NCI-H1092 treated with DMSO at 0.1 percent for 48 hours (cell line): Measurements from ENCODE around the gene ANKRD44.

Experiments
- DNase-seq: peaks from one replicate; lab custom pipeline; 2025; lab: John Stamatoyannopoulos, UW

Gene ANKRD44

DNA sequence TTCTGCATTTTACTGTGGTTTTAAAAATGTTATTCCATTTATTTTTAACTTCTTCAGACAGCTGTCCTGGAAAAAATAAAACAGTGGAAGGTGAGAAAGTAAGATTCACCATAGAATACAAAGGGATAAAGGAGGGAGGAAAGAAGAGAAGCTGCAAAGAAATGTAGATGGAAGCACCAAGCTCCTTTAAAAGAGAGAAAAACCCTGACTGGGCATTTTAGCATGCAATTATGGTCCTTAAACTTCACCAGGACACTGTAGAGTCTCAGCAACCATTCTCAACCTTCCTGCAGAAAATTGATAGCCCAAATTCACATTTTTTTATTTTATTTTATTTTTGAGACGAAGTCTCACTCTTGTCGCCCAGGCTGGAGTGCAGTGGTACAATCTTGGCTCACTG, 11.6 kb upstream of the ANKRD44 start:
- no peak for DNase-seq

DNA sequence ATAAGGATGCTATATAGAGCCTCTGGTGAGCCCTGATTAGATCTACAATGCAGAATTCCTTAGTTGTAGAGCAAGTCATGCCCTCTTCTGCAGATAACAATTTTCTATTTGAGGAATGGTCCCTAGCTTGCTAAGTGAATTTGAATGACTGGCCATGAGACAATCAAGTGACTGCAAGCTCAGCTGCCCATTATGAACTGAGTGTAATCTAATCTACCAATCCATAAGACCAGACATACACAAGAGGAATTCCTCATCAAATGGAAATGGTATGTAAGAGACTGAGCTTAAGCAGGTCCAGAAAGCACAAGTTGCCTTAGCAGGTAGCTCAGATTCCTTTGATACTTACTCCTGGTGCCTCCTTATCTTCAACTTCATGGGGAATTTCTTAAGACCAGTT, 4.8 kb upstream of the ANKRD44 start:
- DNase-seq: no peak

DNA sequence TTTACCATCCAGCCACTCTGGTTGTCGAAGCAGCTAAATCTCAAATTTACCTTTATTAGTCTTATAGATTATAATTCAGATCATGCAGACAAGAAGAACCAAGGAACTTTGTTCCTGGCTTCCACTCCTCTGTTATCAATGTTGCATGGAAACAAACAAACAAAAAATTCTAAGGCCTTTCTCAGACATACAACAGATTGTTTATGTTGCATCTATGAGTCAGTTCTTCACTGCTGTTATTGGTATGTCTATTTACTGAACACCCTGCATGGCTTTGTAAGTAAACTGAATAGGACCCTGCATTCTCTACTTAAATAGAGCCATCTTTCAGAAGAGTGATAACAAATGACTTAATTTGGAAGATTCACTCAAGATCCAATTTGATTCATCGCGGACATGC, 1.6 kb upstream of the ANKRD44 start:
- DNase-seq: no peak

DNA sequence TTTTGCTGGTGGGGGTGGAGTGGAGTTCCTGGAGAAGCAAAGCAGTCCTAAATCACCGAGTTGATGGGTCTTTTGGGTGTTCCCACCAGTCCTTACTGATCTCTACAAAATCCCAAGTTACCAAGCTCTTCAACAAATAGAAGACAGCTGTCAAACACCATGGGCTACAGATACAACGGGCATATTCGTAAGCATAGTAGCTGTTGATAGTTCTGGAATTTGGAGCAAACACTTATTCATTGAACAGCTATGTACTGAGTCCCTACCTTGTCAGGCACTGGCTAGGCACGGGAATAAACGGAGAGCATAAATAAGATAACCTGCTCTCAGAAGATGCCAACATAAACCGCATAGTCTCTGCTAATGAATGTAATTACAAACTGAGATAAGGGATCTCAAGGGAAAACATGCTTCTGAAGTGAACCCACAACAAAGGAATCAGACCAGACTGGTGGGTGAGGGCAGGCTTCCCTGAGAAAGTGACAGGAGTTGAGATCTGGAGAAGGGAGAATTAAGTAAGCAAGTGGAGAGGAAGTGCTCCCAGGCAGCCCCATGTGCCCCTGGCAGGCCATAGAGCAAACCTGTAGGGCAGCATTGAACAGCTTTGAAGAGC, 947 bp upstream of the ANKRD44 start:
- no peak for DNase-seq

DNA sequence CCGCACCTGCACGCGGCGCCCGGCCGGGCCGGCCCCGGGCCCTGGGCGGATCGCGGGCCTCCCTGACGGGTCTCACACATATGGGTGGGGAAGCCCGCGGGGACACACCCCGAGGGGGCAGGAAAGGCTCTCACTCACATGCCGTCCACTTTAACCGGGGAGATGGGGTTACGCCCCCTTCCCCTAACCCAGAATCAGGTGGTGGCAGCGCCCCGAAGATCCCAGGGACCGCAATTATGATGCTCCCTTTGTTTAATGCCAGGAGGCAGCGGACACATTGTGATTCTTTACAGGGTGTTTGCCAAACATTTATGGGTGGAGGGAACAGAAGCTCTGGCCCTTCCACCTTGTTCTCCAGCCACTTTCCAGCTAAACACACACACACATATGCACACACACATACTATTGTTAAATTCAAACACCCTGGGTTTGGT, 424 bp upstream of the ANKRD44 start:
- DNase-seq: no peak

DNA sequence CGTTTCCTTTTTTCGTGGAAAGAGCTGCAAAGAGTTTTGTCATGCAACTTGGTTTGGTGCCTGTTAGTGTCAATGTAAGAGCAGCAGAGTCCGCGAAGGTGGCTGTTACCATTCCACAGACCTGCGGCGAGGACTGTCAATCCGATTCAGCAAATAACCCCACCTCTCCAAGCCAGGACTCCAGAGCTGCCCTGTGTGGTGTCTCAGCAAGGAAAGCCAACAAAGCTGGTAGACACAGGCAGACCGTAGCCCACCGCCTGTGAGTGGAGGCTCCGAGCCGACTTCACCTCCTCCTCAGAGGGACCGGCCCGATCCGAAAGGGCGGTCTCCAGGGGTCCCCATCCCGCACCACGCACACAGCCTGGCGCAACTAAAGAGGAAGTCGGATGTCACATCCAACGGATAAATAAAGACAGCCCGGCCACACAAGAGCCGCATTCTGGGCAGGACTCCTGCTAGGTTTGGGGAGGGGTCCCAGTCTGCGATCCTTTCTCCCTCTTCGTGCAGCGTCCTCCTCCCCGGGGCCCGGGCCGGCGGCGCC, 819 bp downstream of the ANKRD44 start:
- DNase-seq: peak; percentile 19

DNA sequence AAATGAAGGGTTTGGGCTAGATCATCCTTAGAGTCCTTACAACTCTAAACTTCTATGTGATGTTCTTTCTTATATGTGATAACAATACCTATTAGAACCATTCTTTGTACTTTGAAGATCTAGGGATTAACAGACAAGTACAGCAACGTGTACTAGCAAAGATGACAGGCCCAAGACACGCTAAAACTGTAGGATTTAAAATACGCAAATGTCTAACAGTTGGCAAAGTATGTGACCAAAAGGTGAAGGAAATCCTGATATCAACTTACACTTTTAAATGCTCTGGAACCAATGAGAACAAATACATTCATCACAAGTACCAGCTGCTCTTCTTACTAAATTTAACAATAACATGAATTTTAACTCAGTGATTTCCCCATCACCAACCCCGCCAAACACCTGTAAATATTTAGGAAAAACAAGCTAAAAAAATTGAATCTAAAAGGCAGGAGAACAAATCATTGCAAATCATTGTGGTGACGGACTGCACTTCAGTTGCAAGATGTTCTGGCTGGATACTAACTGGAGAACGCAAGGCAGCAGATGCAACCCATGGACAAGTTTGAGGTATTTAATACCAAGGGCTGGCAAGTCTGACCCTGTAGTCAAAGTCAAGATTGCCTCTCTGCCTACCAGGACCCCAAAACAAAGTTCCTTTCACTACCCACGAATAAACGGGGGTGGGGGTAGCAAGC, 1.4 kb downstream of the ANKRD44 start:
- no peak for DNase-seq

DNA sequence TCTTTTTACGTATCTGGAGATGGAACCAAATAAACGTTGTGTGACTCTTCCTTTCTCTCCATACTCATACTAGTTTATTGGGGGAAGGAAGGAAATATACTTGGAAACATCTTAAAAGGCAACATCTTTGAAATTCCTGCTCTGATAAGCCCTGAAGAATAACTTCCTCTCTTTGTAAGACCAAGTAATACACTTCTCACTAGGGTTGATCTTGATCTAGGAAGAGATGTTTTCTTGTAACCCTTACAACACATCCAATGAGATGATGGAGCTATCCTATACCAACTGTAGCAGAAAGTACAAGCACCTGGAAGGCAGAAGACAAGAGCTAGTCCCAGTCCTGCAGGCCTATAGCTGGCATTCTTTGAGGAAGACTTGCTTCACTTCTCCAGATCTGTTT, 2.0 kb downstream of the ANKRD44 start:
- no peak for DNase-seq

DNA sequence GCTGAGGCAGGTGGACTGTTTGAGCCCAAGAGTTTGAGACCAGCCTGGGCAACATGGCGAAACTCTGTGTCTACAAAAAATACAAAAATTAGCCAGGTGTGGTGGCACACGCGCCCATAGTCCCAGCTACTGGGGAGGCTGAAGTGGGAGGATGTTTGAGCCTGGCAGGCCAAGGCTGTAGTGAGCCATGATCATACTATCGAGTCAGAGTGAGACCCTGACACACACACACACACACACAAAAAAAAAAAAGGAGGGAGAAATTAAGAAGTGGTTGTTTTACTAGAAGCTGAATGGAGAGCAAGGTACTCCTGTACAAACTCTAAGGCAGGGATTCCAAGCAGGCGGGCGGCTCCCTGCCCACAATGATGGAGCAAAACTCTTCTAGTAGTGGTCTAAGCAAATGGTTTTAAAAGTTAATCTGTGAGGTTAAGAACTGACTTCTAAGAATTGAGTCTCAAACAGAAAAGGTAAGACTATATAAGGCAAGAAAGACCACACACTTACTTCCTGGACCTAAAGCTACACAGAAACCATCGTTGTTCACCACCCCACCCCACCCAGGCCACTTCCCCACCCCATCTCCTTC, 2.6 kb downstream of the ANKRD44 start:
- no peak for DNase-seq

DNA sequence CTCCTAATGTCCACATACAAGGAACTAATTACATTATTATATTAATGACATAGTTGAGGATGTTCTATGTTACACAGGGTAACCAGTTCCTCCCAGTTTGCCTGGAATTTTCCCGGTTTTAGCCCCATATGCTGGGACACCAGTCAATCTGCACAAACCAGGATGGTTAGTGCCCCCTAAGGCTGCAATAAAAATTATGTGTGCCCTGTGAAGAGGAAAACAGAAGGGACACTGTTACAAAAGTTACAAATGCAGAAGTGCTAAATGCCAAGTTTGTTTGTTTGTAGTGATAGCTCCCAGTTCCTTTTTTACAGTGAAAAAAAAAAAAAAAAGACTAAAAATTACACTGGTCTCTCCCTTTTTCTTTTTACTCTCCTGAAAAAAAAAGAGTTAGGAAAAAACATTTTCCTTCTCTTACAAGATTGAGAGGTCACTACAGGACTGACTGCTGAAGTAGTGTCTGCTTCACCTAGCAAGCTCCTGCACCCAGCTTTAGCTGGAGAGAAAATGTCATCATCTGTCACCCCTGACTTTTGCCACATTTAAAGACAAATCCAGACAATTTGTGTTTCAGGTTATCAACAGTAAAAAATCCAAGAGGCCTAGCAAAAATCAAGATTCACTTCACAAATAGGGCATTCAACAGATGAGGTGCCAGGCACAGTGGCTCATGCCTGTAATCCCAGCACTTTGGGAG, 3.2 kb downstream of the ANKRD44 start:
- DNase-seq: no peak

DNA sequence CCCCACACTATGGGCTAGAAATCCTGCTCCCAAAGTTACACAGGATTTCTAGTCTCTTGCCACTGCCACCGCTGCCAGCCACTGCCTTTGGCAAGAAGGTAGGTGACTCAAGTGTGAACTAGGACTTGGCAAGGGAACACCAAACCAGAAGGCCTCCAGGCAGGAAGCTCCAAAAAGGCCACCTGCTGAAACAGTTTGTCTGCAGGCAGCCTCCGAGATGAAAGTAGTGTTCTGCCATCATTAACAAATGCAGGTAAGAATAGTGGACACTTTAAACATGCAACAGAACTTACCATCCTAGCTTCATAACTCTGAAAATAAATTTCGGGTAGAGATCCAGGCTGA, 3.9 kb downstream of the ANKRD44 start:
- DNase-seq: no peak

DNA sequence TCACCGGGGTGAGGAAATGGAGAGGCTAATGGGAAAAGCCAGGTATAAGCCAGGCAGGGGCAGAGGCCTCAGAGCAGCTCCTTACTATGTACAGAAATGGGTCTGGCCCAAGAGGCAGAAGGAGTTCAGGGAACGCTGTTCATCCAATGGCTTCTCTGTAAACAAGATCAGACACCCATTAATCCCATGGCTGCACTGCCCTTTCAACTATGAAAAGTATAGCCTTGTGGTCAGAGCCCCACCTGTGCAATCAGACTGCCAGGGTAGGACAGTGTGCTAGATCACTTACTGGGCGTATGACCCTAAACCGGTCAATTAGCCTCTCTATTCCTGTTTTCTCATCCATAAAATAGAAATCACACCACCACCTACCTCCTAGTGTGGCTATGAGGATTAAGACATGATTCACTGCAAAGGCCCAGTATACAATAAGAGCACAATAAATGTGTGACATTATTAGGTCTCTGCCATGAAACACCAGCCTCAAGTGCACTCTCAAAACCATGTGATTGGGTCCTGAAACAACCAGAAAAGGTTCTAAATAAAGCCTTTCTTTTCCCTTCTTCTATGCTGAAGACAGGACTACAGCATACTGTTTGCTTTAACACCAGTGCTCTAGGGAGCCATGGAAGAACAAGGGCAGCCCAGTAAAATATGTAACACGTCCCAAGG, 4.4 kb downstream of the ANKRD44 start:
- DNase-seq: no peak

DNA sequence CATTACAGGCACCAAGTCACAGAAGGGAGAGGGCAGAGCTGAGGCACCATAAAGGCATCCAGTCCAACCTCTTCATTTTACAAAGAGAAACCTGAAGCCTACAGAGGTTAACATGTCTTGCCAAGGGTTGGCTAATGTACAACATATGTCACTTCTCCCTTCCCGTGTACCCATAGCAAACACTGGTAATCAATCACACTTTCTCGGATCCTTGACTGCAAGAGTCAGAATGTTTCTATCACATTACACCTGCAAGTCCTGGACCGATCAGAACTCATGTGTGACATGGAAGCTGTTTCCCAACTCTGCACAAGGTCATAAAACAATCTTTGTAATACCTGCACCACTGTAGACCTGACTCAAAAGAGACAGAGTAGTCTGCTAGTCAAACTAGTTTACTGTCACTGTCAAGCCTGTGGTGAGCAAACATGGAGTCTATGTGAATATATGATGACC, 6.0 kb downstream of the ANKRD44 start:
- no peak for DNase-seq

DNA sequence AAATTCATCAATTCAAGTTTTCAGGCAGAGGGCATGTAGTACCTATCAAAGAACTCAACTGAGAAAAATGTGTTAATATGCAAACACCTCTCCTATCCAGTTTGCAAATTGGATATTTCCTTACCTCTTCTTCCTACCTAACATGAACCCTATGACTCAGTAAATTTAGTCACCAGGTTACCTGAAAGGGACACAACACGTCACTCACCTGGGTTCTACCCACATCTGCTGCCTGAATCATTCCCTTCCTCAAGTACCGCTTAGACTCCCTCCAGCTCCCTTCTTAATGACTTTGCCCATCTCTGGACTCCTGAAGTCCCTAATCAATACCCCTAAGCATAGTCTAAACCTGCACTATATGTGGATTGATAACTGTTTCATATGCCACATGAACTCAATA, 10.4 kb downstream of the ANKRD44 start:
- no peak for DNase-seq

DNA sequence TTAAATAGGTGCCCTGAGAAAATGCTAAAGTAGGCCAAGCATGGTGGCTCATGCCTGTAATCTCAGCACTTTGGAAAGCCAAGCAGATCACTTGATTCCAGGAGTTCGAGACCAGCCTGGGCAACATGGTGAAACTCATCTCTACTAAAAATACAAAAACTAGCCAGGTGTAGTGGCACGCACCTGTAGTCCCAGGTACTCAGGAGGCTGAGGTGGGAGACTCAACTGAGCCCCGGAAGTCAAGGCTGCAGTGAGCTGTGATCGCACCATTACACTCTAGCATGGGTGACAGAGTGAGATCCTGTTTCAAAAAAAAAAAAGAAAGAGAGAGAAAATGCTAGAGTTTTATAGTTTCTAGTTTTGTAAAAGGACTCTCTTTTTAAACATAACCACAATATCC, 12.0 kb downstream of the ANKRD44 start:
- no peak for DNase-seq

DNA sequence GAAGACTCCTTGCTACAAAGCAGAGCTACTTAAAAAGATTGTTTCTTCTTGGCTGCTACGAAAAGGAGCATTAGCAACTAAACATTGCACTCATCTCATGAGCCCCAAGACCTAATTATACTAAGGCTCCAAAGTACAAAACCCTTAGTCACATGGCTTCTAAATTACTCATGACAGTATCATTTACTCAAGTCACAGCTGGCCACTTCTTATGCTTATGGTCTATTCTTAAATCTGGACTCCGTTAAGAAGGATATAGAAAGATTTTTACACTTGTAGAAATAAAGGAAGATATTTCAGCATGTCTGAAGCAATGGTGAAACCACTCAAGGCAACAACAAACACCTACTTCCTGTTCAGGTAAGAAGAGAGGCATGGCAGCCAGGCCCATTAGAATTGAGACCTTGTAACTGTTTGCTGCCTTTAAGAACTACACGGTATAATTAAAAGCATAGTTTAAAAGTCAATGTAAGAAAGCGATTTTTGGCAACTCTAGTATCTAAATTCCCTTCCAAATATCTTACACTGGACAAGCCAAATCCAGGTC, 12.7 kb downstream of the ANKRD44 start:
- no peak for DNase-seq

DNA sequence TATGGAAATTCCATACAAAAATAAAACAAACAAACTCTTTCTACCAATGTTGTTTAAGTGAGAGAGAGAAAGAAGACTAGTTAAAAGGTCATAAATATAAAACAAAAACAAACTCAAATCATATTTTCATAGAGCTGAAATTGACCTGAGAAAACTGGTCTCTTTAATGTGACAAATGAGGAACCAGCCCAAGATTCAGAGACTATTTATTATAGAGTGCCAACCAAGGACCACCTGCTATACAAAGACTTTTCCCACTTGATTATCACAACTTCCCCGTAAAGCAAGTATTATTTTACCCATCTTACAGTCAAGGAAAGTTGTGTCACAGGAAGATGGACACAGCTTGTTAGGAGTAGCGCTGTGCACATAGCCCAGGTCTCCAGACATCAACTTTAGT, 13.3 kb downstream of the ANKRD44 start:
- DNase-seq: no peak

DNA sequence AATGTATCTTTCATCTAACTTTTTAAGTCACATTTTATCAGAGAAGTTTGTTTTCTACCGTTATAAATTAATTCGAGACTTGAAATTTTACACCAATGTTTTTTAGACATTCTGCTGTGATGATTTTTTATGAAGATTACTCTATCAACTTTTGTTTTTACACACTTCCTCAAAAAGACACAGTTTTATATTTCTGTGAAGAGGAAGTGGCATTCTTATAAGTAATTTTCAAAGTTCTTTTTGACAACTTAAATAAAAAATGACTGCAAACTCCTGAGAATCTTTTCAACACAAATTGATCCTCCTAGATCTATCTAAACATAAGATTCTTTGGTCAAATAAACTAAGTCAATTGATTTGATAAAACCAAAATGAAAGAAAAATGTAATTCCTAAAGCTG, 13.7 kb downstream of the ANKRD44 start:
- no peak for DNase-seq

DNA sequence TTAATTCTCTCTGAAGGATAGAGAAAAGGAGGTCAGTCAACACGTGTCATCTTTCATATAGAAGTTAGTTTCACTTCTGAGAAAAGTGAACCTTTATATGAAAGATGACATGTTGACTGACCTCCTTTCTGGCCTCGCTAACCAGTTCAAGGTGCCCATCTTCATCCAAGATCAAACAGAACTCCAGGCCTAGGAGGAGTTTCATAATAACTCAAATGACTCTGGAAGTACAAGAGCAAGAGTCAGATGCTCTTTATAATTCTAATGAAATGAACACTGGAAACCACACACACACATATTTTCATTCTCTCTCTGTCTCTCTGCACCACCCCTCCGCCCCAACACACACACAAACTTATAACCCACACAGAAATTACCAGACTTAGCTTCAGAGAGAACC, 16.3 kb downstream of the ANKRD44 start:
- no peak for DNase-seq

DNA sequence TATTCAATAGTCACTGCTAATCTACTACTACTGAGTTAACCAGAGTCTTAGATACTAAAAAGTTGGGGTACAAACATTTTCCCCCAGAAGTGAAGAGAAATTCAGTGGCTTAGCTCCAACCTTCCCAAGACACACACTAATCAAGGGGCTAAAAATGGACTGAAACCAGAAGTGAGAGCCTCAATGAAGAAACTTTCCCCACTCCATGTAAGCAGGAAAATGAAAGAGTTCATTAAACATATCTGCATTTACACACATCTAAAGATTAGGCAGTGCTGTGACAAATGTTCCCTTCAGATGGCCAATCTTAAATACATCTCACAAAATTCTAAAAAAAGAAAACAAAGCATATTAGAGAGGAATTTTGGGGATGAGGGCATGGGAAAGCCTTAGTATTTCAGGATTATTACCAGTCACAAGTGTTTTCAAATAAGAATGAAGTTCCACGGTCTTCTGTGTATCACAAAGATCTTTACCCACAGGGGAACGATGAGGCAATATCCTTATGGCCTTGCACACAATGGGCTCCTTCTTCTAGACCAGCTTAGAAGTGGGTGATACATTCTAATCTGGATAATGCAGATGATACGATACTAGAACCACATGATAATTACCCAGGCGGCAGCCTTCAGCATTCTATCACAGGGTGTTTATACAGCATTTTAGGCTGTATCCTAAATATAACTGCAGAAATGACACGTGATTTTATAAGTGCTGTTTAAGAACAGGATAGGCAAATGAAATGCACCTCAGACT, 17.1 kb downstream of the ANKRD44 start:
- DNase-seq: no peak

DNA sequence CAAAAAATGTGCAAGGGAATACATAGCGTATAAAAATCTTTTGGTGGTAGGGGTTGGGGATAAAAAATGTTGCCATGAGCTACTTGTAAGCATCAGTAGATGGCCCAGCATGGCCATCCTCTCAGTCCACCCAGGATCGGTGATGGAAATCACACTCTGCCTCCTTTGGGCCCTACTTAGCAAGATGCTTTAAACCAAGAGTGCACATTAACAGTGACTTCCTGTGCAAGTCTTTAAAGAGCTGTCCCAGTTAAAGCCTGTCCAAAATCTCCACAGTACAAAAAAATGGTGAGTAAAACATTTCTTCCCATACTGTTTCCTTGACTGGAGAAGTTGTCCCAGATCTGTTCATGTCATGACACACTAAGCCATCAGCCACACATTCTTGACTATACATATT, 18.0 kb downstream of the ANKRD44 start:
- DNase-seq: no peak
